ENCODE measurements around the gene DAND5.

DAND5 gene

DNA sequence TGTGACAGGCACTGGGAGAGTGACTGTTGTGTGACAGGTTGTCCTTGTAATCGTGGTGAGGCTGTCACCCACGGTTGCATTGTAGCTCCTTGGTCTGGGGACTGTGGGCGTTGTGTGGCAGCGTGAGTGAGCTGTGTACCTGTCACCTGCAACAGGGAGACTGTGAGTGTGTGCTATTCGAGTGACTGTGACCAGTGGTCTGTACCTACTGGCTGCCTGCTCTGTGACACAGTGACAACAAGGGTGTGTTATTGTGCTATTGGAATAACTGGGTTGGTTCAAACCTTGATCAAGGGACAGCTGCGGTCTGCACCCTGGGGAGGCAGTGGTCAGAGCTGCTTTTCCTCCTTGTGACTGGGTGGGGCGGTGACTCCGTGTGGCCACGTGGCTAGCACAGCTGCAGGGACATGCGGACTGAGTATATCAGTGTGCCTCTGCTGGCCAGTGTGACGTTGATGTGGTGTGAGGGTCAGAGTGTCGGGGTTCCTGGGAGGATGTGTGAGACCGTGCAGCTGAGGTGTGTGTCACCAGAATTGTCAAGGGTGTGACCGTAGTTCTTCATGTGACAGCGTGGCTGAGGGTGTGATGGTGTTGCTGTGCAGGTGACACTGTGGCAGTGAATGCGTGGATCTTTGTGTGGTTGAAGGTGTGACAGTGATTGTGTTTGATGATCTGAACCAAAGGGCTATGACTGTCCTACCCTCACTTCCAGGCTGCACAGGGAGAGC, 15.8 kb downstream of the DAND5 start:
- no peak for DNase-seq
- in situ Hi-C loops (cut with MboI; ENCODE audit: low pct_unique_long_range_greater_than_20kb, low sequenced_read_pairs): loop anchor here (25.0 kb wide), 1 partner anchor 102 kb away; no protein-coding TSS in a partner anchor

- in situ Hi-C loops (cut with MboI; ENCODE audit: low pct_unique_long_range_greater_than_20kb, low sequenced_read_pairs): loop anchor here (25.0 kb wide), 1 partner anchor 101 kb away; no protein-coding TSS in a partner anchor
Measured at GRCh38 chr19:12986726-12987125, 17.4 kb downstream of the DAND5 start.

DNA sequence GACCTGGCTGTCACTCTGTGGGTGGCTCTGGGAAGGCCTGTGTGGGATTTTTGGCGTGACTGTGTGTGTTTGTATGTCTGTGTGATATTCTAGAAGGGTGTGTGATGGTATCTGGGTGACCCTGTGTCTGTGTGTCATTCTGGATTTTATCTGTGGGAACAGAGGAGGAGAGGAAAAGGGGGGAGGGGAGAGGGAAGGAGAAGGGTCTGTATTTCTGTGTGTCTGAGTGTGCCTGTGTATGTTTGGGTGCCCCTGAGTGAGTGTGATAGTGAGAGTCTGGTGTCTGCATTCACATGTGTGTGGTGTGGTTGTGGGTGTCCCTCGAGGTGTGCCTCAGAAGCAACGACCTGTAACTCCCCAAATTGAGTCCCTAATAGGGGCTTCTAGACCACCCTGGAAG, 17.8 kb downstream of the DAND5 start:
- in situ Hi-C loops (cut with MboI; ENCODE audit: low pct_unique_long_range_greater_than_20kb, low sequenced_read_pairs): loop anchor here (25.0 kb wide), 1 partner anchor 100 kb away; no protein-coding TSS in a partner anchor
- DNase-seq: no peak

More at GRCh38 chr19:12986726-12987125, 17.4 kb downstream of the DAND5 start:
- no peak for DNase-seq

- DNase-seq: no peak
Measured at GRCh38 chr19:12987781-12988180, 18.4 kb downstream of the DAND5 start.

DNA sequence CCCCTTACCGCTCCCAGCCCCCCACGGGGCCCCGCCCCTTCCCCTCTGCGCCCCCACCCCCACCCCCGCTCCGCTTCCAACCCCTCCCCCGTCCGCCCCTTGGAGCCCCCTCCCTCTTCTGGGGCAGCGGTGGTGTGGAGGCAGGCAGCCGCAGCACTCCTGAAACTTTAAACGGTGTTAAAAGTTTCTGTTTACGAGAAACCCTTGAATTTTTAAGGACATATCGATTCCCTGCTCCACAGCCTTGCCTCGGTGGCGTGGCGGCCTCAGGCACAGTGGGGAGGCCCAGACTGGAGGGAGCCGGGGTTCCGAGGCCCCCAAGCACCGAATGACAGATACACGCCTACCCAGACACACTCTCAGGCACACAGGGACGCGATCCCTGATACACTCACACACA, 21.1 kb downstream of the DAND5 start:
- in situ Hi-C loops (cut with MboI; ENCODE audit: low pct_unique_long_range_greater_than_20kb, low sequenced_read_pairs): loop anchor here (25.0 kb wide), 1 partner anchor 97 kb away; no protein-coding TSS in a partner anchor

More at GRCh38 chr19:12987781-12988180, 18.4 kb downstream of the DAND5 start:
- in situ Hi-C loops (cut with MboI; ENCODE audit: low pct_unique_long_range_greater_than_20kb, low sequenced_read_pairs): loop anchor here (25.0 kb wide), 1 partner anchor 100 kb away; no protein-coding TSS in a partner anchor

GRCh38 chr19:12990853-12991252, 21.5 kb downstream of the DAND5 start:
- no peak for DNase-seq
- in situ Hi-C loops (cut with MboI; ENCODE audit: low pct_unique_long_range_greater_than_20kb, low sequenced_read_pairs): loop anchor here (25.0 kb wide), 1 partner anchor 96 kb away; no protein-coding TSS in a partner anchor

More for the DNA sequence above, 21.1 kb downstream of the DAND5 start:
- DNase-seq: no peak

DNA sequence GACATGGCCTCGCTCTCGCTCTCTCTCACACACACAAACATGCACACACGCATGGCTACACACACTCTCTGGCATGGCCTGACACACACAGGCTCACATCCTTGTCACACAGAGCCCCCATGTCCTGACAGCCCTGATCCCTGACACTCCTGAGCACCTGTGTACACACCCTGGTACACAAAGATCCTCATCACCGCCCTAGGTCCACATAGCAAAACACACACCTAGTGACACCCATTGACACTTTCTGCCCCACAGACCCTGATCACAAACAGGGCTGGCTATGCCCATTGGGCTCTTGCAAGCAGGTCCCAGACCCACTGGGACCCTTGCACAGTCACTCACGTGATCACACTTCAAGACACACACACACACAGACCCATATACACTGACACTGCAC, 21.9 kb downstream of the DAND5 start:
- no peak for DNase-seq
- in situ Hi-C loops (cut with MboI; ENCODE audit: low pct_unique_long_range_greater_than_20kb, low sequenced_read_pairs): loop anchor here (25.0 kb wide), 1 partner anchor 96 kb away; no protein-coding TSS in a partner anchor

GRCh38 chr19:12992729-12993128, 23.4 kb downstream of the DAND5 start:
- in situ Hi-C loops (cut with MboI; ENCODE audit: low pct_unique_long_range_greater_than_20kb, low sequenced_read_pairs): loop anchor here (25.0 kb wide), 1 partner anchor 95 kb away; no protein-coding TSS in a partner anchor
- no peak for DNase-seq

GRCh38 chr19:12993562-12993961, 24.2 kb downstream of the DAND5 start:
- in situ Hi-C loops (cut with MboI; ENCODE audit: low pct_unique_long_range_greater_than_20kb, low sequenced_read_pairs): loop anchor here (25.0 kb wide), 1 partner anchor 94 kb away; no protein-coding TSS in a partner anchor
- DNase-seq: no peak

DNA sequence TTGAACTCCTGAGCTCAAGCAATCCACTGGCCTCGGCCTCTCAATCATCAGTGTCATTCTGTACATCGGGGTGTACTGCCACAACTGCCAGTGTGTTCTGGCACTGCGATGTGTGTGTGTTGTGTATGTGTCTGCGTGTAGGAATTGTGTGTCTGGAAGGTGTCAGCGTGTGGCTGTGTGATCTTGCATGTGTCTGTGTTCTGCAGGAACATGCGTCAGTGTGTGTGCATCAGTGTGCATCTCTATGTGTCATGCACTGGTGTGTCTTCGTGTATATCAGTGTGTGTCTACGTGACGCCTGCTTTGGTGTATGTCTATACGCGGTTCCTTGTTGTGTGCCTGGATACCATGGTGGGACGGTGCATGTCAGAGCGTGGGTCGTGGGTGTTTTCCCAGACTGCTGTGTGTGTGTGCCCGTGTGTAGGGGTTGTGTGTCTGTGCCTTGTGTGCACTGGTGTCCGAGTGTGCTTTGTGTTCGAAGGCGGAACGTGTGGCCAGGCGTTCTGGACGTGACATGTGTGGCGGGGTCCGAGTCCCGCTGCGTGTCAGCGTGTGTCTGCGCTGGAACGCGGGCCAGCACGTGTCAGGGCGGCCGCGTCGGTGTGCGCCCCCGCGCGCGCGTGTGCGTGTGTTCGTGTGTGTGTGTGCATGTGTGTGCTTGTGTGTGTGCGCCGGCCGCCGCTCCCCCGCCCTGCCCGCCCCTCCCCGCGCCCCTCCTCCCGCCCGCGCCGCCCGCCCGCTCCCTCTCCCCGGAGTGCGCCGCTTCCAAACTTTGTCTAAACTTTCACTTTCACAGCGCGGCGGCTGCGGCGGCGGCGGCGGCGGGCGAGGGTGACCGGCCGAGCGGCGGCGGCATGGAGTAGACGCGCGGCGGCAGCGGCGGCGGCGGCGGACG, 25.6 kb downstream of the DAND5 start, which contains the start of gene NFIX:
Gene NFIX, plus strand, starts transcription at position 775 of the 895 bp plus-strand sequence. CDS start 363 bp downstream, outside the sequence.
- DNase-seq: peak; percentile 49
- in situ Hi-C loops (cut with MboI; ENCODE audit: low pct_unique_long_range_greater_than_20kb, low sequenced_read_pairs): loop anchor here (25.0 kb wide), 1 partner anchor 92 kb away; no protein-coding TSS in a partner anchor

GRCh38 chr19:12995596-12996405, 26.4 kb downstream of the DAND5 start:
- peak; percentile 48 for DNase-seq
- in situ Hi-C loops (cut with MboI; ENCODE audit: low pct_unique_long_range_greater_than_20kb, low sequenced_read_pairs): loop anchor here (25.0 kb wide), 1 partner anchor 92 kb away; no protein-coding TSS in a partner anchor

- peak; percentile 49 for DNase-seq
- in situ Hi-C loops (cut with MboI; ENCODE audit: low pct_unique_long_range_greater_than_20kb, low sequenced_read_pairs): loop anchor here (25.0 kb wide), 1 partner anchor 91 kb away; no protein-coding TSS in a partner anchor
Measured at GRCh38 chr19:12996406-12997094, 27.2 kb downstream of the DAND5 start.

- in situ Hi-C loops (cut with MboI; ENCODE audit: low pct_unique_long_range_greater_than_20kb, low sequenced_read_pairs): loop anchor here (25.0 kb wide), 1 partner anchor 90 kb away; no protein-coding TSS in a partner anchor
- no peak for DNase-seq
Measured at GRCh38 chr19:12997179-12997966, 28.0 kb downstream of the DAND5 start.

DNA sequence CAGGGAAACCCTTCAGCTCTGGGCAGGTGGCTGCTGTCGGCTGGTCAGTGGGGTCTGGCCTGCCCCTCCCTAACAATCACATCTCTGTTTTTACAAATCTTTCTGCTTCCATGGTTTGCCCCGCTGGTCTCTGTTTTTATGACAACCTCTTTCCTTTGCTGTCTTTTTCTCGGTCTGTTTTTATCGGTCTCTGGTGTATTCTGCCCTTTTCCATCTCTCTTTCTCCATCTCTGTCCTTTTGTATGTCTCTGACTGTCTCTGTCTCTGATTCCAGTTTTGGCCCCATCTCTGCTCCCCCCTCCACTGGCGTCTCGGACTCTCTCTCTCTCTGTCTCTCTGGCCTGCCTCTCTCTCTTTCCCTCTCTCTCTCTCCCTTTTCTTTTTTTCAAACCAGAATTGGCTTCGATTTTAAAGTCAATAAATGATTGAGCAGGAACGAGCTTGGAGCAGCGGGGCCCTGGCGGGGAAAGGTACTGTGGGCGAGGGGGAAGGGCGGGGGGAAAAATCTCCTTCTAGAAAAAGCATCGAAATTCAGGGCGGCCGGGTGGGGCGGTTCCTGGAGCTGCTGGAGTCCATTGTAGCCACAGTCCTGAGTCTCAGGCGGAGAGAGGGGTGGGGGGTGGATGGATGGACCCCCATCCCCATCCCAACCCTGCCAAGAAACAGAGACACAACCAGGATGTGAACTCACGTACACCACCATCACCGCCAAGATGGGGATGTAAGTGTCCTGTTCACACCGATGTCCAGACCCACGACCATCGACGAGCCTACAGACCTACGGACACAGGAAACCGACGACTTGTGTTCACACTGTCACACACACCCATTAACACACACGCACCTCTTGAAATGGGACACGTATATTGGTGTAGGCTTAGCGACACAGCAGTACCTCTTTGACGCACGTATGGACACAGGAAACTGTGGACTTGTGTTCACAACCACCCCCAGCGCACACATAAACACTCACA, 28.9 kb downstream of the DAND5 start:
- no peak for DNase-seq
- in situ Hi-C loops (cut with MboI; ENCODE audit: low pct_unique_long_range_greater_than_20kb, low sequenced_read_pairs): loop anchor here (25.0 kb wide), 1 partner anchor 89 kb away; no protein-coding TSS in a partner anchor

DNA sequence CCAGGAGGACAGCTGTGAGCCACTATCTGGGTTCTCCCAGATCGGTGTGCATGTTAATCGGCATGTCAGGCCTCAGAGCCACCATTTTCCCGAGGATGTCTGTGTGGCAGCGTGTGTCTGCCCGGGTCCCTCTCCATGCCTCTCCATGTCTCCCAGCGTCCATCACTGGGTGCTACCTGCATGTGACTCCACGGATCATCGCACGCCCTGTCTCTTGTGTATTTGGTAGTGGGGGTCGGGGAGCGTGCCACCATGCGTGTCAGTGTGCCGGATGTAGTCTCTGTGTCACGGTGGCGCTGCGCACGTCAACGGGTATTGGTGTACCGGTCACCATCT, 31.8 kb downstream of the DAND5 start:
- in situ Hi-C loops (cut with MboI; ENCODE audit: low pct_unique_long_range_greater_than_20kb, low sequenced_read_pairs): no loop called here
- DNase-seq: no peak
